Activated CD4-positive, alpha-beta T cell treated with anti-CD3 and anti-CD28 coated beads, Interleukin-2, amount 50 U/mL, for 1 hour (primary cell): ENCODE results near the gene ANKRD35.
"Not testable (repeated sequence)": the region's sequence is repeated elsewhere in the genome, so short reads cannot be mapped to it uniquely, and the experiment has no call there.

Experiments
- DNase-seq: peaks from one replicate; pipeline ENCODE4 v3.0.0-alpha.2; 2020

ANKRD35 gene

GRCh38 chr1:145885738-145886287 is at the start of gene ANKRD35:
Gene ANKRD35, minus strand, starts transcription at chr1:145885866. Its CDS starts 108 bp downstream, at chr1:145885758.
- peak; percentile 86 for DNase-seq

- DNase-seq, result not testable (repeated sequence)
Observed at GRCh38 chr1:145932522-145933009, 46.9 kb upstream of the ANKRD35 start.

- no peak for DNase-seq
Observed at GRCh38 chr1:145927916-145928643, 42.4 kb upstream of the ANKRD35 start.

GRCh38 chr1:145927063-145927886 is 41.6 kb upstream of the ANKRD35 start, which contains the start of gene RBM8A:
Gene RBM8A, minus strand, starts transcription at chr1:145927484. Its CDS starts 58 bp downstream, at chr1:145927426.
- peak; percentile 91 for DNase-seq

- no peak for DNase-seq
Observed at GRCh38 chr1:145926686-145927062, 41.0 kb upstream of the ANKRD35 start.

GRCh38 chr1:145922266-145922665 is 36.6 kb upstream of the ANKRD35 start:
- no peak for DNase-seq

GRCh38 chr1:145920297-145920696 is 34.6 kb upstream of the ANKRD35 start:
- not testable (repeated sequence) for DNase-seq

GRCh38 chr1:145918992-145919939 is 33.6 kb upstream of the ANKRD35 start:
- DNase-seq, result no peak

- DNase-seq, result peak; percentile 92
Observed at GRCh38 chr1:145918144-145918991, 32.7 kb upstream of the ANKRD35 start, which contains the start of gene PEX11B. Gene PEX11B, minus strand, starts transcription at chr1:145918717. Its CDS starts 29 bp downstream, at chr1:145918688.

- DNase-seq, result no peak
Observed at GRCh38 chr1:145917595-145917994, 31.9 kb upstream of the ANKRD35 start.

- DNase-seq, result no peak
Observed at GRCh38 chr1:145916745-145917144, 31.1 kb upstream of the ANKRD35 start.

GRCh38 chr1:145912128-145912641 is 26.5 kb upstream of the ANKRD35 start:
- DNase-seq, result no peak

- DNase-seq, result no peak
Observed at GRCh38 chr1:145908653-145909052, 23.0 kb upstream of the ANKRD35 start.

GRCh38 chr1:145906954-145907753 is 21.5 kb upstream of the ANKRD35 start:
- DNase-seq, result no peak

- no peak for DNase-seq
Observed at GRCh38 chr1:145901312-145902021, 15.8 kb upstream of the ANKRD35 start.

GRCh38 chr1:145898756-145899155 is 13.1 kb upstream of the ANKRD35 start:
- no peak for DNase-seq

GRCh38 chr1:145897969-145898368 is 12.3 kb upstream of the ANKRD35 start:
- DNase-seq, result no peak

GRCh38 chr1:145895471-145895870 is 9.8 kb upstream of the ANKRD35 start:
- no peak for DNase-seq

GRCh38 chr1:145893306-145894055 is 7.8 kb upstream of the ANKRD35 start:
- no peak for DNase-seq
